K562 treated with DMSO at 1 percent for 4 hours (cell line): Measurements from ENCODE around the gene CCDC74B. TPM values are rescaled to one million over a fixed set of nuclear protein-coding genes. Genes with fewer than 3 reads are reported as not detected.

Experiments used
- total RNA-seq: library from RNA; unstranded; fragments of 300-600 nt; gene quantifications from 2 replicates; pipeline ENCODE4 v1.2.3, GENCODE V29; 2022; ENCODE audit not compliant: insufficient read depth

Gene CCDC74B
- total RNA-seq, result 3.3 TPM in 1 of 2 replicates, not detected in the other

DNA sequence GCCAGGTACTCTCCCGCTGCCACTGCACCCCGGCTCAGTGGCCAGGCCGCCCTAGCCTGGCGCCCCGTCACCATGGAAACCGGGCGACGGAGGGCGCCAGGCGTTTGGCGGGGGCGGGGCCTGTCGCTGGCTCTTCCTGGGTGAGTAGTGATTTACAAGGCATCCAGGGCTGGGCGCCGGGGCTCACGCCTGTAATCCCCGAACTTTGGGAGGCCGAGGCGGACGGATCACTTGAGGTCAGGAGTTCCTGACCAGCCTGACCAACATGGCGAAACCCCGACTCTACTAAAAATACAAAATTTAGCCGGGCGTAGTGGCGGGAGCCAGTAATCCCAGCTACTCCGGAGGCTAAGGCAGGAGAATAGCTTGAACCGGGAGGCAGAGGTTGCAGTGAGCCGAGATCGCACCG lies at the start of gene CCDC74B:
Gene CCDC74B, minus strand, starts transcription at position 107 of the 409 bp plus-strand sequence. CDS start 116 bp downstream, outside the sequence.

DNA sequence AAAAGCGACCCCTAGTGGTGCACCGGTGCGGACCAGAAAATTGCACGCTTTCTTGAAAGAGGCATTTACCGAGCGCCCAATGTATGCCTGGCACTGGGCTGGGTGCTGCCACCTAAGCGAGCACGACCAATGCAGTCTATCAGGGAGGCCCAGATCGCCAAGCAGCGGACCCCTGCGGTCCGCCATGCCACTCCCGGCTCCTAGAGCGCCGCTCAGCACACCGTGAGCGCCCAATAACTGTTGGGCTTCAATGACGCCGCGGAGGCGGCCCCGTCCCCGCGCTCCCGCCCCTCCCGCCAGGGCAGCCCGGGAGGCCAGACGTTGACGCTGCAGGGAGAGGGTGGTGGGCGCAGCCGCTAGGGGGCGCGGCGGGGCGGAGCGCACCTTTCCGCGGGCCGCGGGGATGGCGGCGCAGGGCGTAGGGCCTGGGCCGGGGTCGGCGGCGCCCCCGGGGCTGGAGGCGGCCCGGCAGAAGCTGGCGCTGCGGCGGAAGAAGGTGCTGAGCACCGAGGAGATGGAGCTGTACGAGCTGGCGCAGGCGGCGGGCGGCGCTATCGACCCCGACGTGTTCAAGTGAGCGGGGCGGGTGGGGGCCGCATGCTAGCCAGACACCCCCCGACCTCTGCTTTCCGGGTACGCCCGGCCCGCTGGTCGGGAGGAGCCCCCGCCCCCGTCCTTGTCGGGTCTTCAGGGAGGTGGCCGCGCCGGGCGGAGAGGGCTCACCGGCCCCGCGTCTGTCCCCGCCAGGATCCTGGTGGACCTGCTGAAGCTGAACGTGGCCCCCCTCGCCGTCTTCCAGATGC lies 37.2 kb upstream of the CCDC74B start, which contains the start of gene MZT2B:
Gene MZT2B, plus strand, starts transcription at position 383 of the 803 bp plus-strand sequence. Its CDS starts 21 bp downstream, at position 404.

DNA sequence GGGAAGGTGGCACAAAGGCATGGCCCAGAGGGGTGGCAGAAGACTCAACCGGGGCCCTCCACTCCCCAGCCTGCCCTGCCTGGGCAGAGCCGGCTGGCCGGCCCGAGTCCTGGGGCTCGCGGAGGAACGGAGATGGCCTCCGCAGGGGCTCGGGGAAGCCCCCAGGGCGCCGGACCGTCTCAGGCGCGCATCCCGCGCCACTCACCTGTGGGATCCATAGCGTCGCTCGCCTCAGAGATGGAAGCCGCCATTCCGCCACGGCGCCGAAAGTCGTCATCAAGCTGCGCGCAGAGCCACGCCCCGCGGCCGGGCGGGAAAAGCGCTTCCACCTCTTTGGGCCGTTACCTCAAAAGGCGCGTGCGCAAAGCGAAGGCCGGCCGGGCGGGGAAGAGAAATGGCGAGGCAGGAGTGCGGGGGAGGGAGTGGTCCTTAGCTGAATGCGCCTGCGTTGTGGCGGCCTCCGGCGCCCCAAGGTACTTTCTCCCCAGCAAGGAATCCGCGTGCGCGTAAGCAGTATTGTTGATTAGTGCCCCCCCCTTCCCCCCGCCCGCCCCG lies 36.5 kb upstream of the CCDC74B start, which contains the start of gene SMPD4:
Gene SMPD4, minus strand, starts transcription at position 278 of the 555 bp plus-strand sequence. CDS start 5,010 bp downstream, outside the sequence.

DNA sequence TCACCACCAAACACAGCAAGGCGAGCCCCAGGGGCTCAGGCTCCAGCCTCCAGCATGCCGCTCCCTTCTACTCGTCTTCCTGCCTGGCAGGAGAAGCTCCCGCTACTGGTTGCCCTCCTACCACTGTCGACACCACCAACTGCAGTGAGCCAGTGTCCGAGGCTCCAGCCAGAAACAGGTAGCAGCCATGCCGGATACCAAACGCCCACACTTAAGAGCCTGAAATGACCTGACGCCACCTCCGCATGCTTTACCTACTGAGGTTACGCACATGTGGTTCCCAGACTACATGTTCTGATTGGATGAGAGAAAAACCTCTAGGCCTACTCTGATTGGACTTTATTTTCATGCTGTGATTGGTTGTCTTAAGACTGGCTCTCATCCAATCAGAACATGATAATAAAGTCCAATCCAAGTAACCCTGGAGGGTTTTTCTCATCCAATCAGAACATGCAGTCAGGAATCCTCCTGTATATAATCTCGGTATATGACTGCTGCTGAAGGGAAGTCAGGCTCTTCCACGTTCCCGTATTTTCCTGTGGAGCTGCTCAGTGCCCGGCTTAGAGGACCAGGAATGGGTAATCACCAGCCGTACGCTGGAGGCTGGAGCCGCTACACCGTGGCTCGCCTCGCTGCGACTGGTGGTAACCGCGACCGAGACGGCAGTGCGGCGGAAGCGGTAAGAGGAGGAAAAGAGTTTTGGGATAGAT lies 15.6 kb downstream of the CCDC74B start, which contains the start of gene POTEF:
Gene POTEF, minus strand, starts transcription at position 103 of the 710 bp plus-strand sequence. CDS start 8,707 bp downstream, outside the sequence.

Other genes with a start within 250 kb of the CCDC74B start
- not detected in 2 replicates for gene RAB6C, start 165.4 kb downstream of the CCDC74B start, total RNA-seq
- not detected in 2 replicates for gene POTEF, start 15.9 kb downstream of the CCDC74B start, total RNA-seq
- 62.5 and 78.4 TPM in 2 replicates for gene SMPD4, start 36.5 kb upstream of the CCDC74B start, total RNA-seq
- gene MZT2B, start 37.1 kb upstream of the CCDC74B start, total RNA-seq, result 404 and 429 TPM in 2 replicates
- gene TUBA3E, start 53.3 kb upstream of the CCDC74B start, total RNA-seq, result not detected in 2 replicates
- gene IMP4, start 197.8 kb upstream of the CCDC74B start, total RNA-seq, result 78.1 and 85.6 TPM in 2 replicates
- gene PTPN18, start 210.9 kb upstream of the CCDC74B start, total RNA-seq, result 27.7 and 32.5 TPM in 2 replicates